DMS79 (cell line): ENCODE results near the gene HCN4.
A peak's percentile ranks its signal among the peaks of the same experiment; 100 is the strongest.
"Not testable (repeated sequence)": the region's sequence is repeated elsewhere in the genome, so short reads cannot be mapped to it uniquely, and the experiment has no call there.

Experiments
- DNase-seq: peaks from one replicate; lab custom pipeline; 2025; lab: John Stamatoyannopoulos, UW

Gene HCN4

DNA sequence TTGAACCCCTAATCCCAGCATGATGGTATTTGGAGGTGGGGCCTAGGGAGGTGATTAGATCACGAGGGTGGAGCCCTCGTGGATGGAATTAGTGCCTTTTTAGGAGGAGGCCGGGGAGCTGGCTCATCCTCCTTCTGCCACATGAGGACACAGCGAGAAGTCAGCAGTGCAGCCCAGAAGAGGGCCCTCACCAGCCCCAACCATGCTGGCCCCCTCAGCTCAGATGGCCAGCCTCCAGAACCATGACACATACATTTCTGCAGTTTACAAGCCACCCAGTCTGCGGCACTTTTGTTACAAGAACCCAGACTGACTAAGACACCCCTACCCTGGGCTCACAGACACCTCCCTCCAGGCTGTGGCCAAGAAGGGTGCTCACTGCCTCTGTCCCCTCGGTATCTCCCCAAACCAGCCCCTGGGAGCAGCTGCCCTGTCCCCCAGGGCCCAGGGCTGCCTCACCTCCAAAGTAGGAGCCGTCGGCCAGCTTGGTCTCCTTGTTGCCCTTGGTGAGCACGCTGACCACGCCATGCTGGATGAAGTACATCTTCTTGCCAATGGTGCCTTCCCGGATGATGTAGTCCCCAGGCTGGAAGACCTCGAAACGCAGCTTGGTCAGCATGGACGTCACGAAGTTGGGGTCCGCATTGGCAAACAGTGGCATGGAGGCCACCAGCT lies 44.1 kb downstream of the HCN4 start:
- no peak for DNase-seq

DNA sequence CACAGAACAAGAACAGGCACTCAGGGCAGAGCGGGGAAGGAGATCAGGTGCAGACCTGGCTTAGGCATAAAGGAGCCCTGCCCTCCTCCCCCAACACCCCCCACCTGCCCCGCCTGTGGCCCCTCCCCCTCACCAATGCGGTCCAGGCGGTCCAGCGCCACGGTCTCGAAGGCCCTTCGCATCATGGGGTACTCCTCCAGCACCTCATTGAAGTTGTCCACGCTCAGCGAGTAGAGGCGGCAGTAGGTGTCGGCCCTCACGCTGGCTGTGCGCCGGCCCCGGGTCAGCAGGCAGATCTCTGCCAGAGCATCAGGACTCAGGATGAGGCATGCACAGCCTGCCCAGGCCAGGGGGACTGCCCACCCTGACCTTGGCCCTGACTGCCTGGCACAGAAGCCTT lies 44.8 kb downstream of the HCN4 start:
- no peak for DNase-seq

DNA sequence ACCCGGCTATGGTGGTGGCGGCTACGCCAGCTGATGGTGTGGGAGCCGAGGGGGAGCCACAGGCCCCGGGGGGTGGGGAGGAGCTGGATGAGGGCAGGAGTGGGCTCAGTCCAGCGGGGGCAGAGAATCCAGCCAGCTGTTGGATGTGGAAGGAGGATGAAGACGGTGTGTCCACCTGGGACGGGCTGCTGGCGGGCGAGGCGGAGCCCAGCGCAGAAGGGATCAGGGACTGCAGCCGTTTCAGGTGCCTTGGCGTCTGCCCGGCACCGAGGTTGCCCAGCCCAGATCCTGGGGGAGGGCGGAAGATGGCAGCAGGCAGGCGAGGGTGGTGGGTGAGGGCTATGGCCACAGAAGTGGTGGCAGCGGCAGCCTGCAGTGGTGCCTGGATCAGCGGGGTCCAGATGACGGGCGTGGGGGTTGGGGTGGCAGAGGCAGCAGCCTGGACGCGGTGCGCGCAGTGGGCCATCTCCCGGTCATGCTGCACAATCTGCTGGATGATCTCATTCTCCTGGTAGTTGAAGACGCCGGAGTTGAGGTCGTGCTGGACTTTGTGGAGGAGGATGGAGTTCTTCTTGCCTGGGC lies 45.3 kb downstream of the HCN4 start:
- no peak for DNase-seq

DNA sequence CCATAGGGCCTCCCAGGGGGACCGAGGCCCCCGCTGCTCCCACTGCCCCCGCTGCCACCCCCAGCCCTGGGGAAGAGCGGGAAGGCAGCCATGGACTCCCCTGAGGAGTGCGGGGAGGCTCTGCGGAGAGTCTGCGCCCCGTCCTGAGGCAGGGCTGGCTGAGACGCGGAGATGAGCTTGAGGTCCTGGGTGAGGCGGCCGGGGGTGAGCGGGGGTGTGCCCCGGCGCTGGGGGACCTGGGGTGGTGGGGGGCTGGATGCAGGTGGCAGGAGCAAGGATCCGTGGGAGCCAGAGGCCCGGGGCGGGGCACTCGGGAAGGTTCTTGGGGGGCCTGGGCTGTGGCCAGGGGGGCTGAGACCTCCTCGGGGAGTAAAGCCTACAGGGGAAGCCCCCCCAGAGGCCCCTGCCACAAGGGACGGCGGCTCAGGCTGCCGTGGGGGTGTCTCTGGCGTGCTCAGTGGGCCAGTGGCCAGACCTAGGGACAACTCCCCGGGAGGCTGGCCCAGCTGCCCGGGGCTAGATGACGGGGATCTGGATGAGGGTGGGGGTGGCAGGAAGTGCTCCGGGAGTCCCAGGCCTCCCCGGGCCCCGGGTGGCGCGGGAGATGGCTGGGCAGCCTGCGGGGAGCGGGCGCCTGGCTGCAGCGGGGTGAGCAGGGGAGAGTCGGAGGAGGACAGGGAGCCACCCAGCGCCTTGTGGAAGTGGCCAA lies 45.9 kb downstream of the HCN4 start:
- DNase-seq = no peak

DNA sequence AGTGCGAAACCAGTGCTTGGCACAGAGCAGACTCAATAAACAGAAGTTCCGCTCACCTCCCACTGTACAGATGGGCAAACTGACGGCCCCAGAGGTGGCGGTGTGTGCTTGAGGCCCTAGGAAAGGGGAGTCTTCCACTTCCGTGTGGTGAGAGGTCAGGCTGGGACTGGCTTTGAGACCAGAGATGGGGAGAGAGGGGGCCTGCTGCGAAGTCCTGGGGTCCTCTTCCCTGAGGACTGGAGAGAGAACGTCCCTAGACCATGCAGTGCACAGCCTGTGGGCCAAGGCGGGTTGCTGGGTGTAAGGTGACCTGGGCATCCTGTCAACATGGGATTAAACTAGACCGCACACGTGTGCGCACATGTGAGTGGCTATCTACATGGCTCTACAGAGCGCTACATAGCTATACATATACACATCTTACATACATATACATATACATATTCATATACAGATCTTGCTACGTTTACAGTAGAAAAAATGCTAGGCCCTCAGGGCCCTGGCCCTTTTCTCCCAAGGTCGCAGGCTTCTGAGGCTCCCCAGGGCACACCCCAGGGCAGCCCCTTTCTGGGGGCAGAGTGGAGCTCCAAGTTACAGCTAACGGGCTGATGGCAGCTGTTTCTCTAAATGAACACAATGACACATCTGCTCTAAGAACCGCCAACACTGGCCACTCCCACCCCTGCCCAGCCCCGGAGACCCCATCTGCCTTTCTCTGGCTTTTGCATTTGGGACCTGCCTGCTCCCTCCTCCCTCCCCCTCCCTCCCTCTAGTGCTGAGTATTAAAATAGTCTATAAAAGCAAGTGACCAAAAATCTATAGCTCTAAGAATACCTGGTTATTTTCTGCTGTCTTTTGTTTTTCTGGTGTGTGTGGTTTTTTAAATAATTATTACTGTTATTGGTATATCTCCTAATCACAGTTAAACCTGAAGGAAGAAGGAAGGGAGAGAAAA lies 47.0 kb downstream of the HCN4 start:
- DNase-seq = no peak

DNA sequence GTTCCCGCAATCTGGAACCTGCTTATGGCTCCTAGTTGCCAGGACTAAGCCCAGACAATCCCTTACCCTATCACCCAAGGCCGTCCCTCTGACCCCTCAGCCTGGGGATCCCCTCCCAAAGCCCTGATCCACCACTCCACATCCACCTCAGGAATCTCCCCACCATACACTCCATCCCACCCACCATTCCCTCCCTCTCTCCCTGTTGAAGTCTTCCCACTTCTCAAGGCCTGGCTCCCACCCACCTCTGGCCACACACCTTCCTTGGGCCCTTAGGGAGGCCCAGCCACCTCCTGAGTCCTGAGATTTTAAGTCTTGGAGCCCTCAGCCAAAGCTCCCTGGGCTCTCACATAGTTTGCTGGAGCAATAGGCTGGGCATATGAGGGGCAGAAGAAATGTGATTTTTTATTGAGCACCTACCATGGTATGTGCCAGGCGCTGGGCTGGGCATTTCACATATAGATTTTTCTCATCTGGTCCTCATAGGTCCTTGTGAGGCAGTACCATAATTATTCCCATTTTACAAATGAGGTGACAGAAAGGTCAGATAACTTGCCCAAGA lies 48.1 kb downstream of the HCN4 start:
- no peak for DNase-seq

DNA sequence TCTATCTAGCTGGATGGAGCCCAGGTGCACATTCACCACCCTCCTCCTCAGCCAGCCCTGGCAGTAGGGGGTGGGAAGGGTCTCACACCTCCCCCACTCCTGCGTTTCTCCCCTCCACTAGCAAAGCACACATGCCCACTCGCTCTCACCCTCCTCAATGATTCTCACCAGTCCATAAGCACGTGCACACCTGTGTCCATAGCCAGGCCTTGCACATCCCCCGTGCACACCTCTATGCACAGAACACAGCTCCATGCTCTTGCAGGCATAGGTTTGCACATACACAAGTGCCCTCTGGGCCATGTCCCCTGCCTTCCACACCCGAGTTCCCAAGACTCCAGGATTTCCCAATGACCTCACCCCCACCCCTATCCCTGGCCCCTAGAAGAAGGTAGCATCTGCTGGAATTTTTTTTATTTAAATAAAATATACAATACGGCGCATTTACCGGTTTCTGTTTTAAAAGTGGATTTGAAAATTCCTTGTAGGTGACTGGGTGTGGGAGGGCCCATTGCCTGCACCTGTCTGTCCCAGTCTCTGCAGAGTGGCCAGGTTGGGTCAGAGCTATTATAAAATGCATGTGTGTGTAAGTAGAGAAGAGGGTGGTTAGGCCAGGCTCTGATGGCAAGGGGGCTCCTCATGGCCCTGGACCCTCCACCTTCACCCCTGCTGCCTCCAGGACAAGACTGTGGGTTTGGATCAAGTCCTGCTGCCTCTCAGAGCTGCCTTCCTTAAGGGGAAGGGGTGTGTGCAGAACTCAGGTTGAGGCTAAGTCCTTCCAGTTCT lies 49.1 kb downstream of the HCN4 start:
- DNase-seq = no peak

DNA sequence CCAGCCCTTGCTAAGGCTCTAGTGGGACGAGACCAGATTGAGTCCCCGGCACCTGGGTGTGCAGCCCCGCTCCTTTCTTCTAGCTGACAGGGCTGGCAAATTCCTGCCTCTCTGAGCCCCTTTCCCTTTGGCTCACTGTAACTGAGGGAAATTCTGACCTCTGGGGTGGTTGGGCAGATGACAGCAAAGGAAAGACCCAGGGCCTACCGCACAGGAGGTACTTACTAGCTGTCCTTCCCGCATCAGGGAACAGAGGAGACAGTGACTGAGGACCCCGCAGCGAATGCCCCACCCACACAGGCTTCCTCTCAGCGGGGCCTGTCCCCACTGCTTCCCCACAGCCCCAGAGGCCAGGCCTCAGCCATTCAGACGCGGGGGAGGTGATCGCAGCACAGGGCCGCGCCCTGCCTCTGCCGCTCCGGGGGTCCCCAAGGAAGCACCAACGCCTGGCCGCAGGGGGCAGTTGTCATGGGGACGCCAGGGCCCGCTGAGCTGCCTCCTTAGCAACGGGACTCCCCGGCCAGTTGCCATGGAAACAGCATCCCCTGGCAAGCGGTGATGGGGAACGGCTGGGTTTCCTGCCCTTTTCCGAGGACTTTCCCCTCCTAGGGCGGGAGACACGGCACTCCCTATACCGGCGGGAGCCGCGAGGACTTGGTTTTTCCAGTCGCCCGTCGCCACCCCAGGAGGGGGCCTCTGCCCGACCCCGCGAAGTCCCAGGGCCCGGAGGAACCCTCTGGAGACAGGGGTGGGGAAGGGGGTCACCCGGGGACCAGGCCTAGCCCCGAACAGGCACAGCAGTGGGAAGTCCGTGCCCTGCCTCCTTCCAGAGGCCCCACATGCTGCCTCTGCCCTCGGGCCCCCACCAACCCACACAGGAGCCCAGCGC lies 50.1 kb downstream of the HCN4 start:
- peak; percentile 16 for DNase-seq

DNA sequence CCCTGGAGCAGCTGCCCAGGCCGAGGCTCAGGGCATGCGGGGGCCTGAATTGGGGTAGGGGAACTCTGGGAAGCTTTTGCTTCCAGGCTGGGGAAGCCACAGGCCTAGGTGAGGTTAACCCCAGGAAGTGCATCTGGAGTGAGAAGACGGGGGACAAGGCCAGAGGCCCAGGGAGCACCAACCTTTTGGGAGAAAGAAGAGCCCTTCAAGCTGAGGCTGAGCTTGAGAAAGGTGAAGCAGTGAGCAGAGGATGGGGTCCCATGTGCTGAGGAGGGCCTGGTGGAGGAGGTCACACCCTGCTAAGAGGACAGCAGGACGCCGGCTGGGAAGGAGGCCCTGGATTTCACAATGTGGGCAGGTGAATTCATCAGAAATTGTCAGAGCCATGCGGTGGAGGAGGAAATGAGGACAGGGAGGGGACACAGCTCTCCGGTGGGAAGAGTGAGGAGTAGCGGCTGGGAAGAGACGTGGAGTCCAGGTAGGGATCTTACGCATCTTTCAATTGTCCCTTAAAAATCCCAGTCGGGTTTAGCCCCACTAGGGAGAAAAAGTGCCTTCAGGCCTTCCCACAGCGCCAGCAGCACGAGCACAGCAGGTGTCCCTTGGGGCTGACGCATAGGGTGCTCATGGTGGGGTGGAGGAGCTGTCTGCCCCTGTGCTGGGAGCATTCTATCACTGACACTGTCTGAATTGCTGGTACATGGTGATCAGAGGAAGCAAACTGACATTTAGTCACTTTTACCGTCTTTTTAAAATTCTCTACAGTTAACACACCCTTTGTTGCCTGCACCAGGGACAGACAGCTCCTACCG lies 50.9 kb downstream of the HCN4 start:
- DNase-seq = no peak

DNA sequence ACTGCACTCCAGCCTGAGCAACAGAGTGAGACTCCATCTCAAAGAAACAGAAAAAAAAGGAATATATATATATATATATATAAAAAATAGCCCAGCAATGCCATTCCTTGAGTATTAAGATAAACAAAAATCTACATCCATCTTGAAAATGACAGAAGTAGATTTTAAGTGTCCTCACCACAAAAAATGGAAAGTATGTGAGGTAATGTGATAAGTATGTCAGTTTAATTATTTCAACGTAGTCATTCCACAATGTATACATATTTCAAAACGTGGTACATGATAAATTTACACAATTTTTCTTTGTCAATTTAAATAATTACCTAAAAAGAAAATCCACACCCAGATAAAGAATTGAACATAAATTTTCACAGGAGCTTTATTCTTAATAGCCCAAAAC lies 54.9 kb downstream of the HCN4 start:
- no peak for DNase-seq

DNA sequence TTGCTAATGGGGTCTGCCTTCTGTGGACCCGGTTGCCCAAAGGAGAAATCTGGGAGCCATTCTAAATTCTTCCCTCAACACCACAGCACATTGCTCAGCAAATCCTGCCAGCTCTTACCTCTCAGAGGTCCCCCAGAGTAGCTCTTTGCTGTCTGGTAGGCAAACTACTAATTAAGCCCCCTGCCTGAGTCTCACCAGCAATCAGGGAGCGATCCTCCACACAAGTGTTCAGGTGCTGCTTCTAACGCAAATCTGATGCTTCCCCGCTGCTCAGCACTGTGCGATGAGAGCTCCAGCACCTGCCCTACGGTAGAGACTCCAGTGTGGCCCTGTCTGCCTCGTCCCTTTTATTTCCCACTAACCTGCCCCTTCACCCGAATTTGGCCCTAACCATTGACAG lies 60.5 kb downstream of the HCN4 start:
- no peak for DNase-seq

DNA sequence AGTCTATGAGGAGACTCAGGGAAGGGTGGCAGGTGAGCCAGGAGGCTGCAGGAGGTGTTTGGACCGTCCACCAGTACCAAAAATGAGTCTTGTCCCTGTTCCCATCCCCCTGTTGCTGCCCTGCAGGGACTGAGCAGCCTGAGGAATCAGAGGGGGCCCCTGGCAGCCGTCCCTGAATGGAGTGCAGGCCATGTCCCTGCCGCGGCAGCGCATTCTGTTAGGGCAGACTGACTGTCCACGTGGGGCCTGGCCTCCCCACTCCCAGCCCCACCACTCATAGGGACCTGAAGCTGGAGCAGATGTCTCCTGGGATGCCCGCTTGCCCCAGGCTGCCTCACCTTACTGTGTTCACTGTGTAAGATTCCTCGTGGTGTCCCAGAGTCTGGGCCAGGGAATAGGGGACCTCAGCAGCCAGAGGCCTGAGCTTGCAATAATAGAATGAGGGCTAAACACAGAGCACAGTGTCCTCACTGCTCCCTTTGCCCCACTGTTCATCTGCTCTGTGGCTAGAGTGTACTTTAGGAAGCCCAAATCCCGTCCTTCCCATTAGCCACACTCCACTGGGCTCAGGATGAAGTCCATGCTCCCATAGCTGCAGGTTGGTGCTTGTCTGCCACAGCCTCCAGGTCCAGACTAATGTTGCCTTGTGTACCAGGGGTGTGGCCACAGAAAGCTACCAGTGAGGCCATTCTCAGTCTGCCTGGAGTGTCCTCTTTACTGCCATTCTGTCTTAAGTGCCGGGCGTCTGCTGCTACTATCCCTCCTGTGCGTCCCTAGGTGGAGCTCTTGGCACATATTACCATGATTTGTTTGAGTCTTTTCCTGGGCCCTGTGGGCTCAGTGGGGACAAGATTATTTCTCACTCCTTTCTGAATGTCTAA lies 63.2 kb downstream of the HCN4 start:
- DNase-seq = peak; percentile 68

DNA sequence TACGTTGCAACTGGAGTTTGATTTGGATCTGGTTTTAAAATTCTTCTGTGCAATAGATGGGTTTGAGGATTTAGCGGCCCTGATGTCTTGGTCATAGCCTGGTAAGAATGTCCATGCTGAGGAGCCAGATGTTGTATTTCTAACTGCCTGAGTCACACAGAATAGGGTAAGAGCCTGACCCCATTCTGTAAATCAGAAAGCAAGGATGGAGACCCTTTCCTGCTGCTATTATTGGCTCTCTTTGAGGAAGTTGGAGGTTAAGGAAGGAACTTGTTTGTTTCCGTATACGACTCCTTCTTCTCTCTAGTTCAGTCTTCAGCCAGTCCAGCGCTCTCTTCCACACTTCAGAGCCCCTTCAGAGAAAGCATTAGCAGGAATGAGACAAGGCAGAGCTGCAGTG lies 65.1 kb downstream of the HCN4 start:
- DNase-seq = no peak

DNA sequence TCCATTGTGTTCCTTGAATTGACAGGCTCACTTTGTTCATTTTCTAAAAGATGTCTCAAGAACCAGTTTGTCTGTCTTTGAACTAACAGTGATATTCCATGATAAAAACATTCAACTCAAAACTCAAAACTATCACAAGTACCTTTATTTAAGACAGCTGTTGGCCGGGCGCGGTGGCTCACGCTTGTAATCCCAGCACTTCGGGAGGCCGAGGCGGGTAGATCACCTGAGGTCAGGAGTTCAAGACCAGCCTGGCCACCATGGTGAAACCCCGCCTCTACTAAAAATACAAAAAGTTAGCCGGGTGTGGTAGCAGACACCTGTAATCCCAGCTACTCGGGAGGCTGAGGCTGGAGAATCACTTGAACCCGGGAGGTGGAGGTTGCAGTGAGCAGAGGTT lies 68.5 kb downstream of the HCN4 start:
- not testable (repeated sequence) for DNase-seq

DNA sequence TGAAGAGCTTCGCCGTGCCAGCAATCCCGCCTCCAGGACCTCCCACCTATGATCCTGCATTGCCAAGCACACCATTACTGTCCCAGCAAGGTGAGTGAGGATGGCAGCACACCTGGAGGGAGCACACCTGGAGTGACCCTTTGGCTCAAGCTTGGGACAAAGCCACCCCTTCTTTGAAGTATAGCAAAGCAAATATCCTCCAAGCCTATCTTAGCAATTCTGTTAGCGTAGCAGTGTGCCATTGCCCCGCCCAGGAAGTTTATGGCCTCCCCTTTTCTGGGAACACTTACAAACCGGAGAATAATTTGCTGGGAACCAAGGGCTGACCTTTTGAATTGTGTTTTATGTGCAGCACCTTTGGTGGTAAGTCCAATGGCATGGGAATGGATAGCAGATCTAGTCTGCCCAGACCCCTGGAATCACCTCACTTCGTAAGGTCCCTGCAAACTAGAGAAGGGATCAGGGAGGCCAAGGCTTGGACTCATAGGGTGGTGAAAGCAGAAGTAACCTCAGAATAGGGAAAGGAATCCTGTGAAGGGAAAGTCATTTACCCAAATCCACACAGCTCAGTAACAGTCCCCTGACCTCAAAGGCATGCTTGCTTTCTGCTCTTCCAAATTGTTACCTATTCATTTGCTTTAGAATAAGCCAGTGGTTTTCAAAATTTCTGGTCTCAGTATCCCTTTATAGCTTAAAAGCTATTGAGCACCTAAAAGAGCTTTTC lies 70.1 kb downstream of the HCN4 start:
- no peak for DNase-seq

DNA sequence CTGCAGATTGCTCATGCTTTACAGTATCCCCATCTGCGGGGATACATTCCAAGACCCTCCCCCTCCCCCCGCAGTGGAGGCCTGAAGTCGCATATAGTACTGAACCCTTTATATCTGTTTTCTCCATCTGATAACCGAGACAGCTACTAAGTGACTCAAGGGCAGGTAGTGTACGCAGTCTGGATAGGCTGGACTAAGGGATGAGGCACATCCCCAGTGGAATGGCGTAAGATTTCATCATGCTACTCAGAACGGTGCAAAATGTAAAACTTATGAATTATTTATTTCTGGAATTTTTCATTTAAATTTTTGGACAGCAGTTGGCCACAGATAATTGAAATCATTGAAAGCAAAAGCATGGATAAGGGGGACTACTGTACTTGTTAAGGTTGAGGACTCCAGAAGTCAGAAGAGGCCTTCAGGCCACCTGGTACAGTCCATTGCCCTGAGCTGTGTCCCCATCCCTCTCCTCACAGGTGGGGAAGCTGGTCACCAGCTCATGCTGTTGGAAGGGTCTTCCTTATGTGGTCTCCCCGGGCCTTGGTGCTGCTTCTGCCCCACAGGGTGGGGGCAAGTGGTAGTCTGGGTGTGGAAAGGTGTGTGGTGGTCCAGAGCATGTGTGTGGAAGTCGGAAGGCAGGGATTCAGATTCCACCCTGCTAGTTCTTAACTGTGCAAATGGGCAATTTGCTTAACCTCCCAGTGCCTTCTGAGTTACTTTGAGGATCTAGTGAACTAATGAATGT lies 72.0 kb downstream of the HCN4 start:
- no peak for DNase-seq
